Stimulated activated CD4-positive, alpha-beta T cell treated with anti-CD3 and anti-CD28 coated beads, TNF-alpha, amount 100 ng/mL, for 4 hours (primary cell): ENCODE results near the gene FAM227A.
A peak's percentile ranks its signal among the peaks of the same experiment; 100 is the strongest.
"Not testable (repeated sequence)": the region's sequence is repeated elsewhere in the genome, so short reads cannot be mapped to it uniquely, and the experiment has no call there.

Source experiments
- DNase-seq, 3 experiments: peaks; one replicate each; pipeline ENCODE4 v3.0.0-alpha.2; 2020; ENCODE audit warnings: low read depth in 3 of 3

FAM227A gene

DNA sequence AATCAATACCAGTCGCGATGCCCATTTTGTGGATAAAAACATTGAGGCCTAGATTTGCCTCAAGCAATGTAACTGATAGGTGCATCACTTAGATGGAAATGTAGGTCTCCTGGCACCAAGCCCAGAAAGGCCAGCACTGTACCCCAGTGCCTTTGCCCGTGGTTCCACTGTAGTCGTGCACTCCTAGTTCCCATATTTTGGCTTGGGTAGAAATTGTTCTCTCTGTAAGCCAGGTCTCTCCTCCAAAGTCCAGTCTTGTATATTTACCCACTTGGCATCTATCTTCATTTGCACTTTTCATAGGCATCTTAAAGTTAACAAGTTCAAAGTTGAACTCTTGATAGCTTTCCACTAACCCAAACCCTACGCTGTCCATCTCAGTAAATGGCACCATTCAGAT is 44.6 kb downstream of the FAM227A start:
- DNase-seq: no peak

DNA sequence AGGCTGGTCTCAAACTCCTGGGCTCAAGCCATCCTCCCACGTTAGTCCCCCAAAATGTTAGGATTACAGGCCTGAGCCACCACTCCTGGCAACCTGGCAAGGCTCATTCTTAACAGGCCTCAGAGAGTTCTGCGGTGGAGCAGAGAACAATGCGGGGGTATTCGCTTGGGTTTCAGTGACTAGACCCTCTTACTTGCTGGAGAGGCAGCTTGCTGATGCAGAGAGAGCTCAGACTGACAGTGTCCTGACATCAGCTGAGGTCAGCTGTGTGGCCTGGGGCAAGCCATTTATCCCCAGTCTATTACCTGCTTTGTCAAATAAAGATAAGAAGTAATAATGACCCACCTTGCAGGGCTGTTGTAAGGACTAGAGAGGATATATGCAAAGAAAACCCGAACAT is 46.0 kb downstream of the FAM227A start:
- DNase-seq: no peak

DNA sequence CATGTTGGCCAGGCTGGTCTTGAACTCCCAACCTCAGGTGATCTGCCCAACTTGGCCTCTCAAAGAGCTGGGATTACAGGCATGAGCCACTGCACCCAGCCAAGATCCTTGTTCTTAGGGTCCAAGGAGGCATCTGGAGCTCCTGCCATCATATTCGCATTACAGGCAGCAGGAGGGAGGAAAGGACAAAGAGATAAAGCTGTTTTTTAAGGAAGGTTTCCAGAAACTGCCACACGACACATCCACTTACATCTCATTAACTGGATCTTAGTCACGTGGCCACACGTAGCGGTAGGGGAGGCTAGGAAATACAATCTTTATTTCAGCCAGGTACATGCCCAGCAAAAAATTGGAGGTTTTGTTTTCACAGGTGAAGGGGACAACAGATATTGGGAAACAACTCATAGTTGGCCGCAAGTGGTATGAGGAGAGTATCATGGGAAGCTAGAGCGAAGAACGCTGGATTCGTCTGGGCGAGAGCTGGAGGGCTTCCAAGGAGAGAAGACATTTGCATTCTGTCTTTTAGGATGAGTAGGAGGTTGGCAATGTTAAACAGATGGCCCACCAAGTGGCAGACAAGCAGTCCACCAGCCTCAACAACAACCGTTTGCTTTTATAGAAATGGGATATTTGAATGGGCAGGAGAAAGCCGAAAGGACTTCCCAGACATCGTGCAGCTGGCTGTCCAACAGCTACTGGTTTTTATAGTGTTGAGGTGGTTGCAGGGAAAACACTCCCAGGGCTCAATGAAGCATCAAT is 47.0 kb downstream of the FAM227A start:
- no peak for DNase-seq

DNA sequence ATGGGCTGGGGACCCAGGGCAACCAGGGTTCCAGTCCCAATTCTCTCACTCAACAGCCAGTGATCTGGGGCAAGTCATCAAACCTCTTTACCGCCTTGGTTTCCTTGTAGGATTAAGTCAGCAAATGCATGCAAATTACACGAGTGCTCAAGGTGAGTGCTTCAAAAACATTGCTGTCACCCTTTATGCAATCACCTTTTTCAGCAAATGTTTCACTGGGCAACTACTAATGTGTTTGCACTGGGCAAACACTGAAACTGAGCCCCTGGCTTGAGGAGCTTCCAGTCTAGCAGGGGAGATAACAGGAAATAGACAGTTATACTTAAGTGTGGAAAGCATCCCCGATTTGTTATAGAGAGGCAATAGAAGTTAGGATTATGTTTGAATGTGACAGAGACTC is 48.5 kb downstream of the FAM227A start:
- DNase-seq: no peak

DNA sequence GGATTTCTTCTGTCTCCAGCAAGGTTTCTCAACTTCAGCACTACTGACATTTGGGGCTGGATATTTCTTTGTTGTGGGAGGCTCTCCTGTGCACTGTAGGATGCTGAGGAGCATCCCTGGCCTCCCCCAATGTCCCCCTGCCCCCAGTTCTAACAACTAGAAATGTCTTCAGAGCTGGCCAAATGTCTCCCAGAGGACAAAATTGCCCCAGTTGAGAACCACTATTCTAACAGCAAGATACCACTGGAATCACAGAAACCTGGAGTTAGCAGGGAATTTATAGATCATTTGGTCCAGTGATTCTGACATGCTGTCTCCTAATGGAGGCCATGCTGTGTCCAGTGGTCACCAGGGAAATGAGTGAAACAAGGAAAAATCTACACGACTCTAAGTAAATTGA is 54.0 kb downstream of the FAM227A start:
- DNase-seq: no peak

DNA sequence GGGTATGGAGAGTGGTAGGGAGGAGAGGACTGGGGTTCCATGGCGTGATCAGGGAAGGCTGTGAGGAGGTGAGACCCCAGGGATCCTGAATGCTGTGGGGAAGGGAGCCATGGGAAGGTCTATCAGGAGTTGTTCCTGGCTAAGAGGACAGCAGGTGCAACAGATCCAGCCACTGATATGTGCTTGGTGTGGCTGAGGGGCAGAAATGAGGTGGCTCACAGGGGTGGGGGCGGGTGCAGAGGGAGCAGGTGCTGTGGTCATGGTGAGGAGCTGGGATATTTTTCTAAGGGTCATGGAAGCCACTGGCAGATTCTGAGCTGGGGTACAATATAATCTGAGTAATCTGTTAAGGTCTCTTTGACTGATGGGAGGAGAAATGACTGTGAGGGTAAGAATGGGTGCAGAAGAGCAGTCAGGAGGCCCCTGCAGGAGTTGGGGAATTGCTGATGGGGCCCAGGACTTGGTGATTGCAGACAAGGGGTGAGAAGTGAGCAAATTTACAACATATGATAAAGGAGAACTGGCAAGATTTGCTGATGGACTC is 54.9 kb downstream of the FAM227A start:
- DNase-seq: no peak

DNA sequence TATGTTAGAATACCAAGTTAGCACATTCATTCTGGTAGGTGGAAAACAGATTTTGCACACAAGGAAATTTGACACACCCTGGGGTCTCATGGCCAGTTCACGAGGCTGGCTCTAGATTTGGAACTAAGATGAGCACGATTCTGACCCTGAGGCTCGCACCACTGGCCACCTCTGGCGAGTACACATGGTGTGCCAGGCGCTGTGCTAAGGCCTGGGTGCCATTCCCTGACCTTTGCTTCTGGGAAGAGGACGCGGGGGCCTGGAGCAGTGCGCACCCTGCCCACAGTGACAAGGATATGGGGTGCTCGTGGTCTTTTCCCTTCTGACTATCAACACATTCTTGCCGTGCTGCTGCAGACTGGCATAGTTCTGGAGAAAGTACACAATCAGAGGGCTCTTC is 56.7 kb downstream of the FAM227A start:
- DNase-seq: no peak

DNA sequence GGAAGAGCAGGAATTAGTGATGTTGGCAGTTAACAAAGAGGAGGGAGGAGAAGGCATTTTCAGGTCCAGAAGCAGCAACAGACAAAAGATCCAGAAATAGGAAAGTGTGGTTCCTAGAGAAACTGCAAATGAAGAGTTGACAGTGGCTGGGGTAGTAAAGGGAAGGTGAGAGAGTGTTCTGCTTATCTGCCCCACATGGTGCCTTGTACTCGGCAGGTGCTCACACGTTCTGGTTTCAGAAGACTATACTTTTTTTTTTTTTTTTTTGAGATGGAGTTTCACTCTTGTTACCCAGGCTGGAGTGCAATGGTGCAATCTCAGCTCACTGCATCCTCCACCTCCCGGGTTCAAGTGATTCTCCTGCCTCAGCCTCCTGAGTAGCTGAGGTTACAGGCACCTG is 73.3 kb downstream of the FAM227A start:
- not testable (repeated sequence) for DNase-seq

DNA sequence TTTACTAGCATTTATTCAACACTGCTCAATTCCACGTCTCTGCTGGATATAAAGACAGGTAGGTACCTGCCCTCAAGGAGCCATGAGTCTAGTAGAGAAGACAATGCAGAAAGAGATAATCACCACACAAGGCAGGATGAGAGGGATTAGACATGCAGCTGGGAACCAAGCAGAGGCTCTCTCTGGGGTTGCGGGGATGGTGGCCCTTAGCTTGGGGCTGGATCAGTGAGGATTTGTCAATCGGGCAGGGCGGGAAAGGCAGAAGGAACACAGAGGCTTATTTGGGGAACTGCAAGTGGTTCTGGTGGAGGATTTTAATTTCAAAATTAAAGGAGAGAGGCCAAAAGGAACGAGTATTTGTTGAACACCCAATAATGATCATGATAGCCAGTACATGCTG is 77.7 kb downstream of the FAM227A start:
- DNase-seq: no peak

DNA sequence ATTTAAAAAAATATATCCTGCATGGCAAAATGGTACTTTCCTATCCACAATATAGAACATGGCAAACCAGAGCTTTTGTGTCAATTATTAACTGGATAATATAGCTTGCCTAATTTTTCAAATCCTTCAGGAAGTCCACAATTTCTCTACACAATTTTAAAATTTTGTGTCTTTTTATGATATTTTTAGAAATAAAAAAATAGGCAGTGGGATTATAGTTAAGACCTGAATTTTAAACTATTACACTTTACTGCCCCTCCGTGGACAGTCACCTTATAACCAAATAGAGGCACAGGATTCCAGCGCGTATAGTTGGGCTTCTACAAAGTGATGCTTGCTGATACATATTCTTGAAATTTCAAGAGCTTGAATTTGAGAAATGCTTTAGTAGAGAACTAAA is 84.1 kb downstream of the FAM227A start:
- peak in 1 of 3 experiments; percentile 4 for DNase-seq

DNA sequence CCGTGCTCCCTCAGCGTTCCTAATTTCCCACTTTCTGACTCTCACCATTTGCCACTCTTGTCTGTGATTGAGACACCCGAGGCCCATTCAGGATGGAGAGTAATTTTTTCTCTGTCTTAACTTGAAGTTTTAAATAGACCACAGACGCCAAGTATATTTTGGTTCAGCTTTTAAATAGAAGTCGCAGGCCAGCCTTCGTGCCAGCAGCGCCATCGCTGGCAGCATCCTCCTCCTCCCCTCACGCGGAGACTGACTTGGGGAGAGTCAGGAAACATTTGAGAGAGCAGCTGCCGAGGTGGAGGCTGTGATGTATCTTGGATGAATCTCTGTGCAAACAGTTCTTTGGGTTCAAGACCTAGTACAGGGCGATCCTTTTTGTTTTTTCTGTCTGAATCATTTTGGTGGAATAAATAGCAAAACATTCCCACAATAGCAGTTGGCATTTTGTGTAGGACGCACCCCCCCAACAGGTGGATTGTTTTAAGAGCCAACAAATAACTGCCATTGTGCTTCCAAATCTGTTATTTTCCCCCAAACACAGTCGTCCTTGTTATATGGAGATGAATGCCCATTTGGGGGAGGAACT is 85.3 kb downstream of the FAM227A start:
- DNase-seq: peak in 2 of 3 experiments; percentile 1 to 10

DNA sequence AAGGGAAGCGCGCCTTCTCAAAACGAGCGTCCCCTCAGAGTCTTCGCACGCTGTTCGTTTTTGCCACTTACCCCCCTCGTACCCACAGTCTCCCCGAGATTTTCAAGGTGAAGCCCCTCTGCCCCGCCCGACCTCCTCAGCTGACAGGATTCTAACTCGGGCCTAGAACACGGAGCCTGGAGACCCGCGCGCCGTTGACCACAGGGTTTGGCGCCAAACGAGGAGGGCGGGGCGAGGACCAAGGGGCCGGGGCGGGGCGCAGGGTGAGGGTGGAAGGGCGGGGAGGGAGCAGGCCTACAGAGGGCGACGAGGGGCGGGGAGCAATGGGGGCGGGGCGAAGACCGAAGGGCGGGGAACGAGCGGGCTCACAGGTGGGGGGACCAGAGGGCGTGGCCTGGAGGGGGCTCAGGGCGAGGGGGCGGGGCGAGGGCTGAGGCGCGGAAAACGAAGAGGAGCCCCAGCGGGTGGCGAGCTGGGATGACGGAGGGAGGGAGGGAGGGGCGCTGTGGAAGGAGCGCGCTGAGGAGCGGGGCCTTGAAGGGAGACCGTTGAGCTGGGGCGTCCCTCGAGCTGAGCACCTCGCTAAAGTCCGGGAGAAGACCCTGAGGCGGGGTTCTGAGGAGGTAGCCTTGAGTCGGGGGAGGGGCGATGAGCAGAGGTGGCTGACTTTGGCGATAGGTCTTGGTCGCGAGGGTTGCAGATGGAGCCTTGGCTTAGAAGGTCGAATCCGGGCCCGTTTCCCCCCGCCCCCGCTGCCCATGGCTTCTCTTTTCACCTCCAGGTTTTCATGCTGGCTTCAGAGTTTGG is 86.0 kb downstream of the FAM227A start, which contains the start of gene DMC1:
Gene DMC1, minus strand, starts transcription at position 212 of the 807 bp plus-strand sequence. CDS start 1,927 bp downstream, outside the sequence.
- peak; percentile 95 to 99 (median 95) for DNase-seq

DNA sequence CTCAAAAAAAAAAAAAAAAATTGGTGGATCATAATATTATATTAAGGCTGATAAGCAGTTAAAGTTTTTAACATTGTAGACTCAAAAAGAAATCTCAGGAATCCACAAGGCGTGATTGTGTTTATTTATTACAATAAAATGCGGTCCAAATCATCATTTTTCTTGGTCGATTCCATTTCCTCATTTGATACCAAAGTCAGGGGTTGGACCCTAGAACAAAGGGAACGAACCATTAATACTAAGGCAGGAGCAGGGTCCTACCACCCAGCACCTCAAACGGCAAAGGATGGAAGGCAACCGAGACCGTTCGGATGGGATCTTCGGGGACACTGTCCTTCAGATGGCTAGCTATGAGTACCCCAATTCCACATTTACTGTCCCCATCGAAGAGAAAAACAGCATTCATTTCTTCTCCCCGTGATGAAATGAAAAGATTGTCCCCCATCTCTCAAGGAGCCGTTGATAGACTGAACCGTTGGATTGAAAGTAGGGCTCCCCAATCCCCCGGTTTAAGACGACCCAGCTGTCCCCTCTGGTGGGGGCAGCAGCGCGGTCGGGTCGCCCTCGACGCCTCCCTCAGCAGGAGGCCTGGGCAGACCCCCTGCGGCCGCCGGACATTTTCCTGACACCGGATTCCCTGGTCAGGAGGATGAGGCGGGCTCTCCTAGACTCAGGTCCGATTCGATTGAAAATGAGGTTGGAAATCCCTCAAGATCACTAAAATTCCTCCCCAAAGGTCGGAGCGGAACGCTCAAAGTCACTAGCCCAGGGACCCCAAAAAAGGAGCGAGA is 86.8 kb downstream of the FAM227A start:
- DNase-seq: peak in 1 of 3 experiments; percentile 0

DNA sequence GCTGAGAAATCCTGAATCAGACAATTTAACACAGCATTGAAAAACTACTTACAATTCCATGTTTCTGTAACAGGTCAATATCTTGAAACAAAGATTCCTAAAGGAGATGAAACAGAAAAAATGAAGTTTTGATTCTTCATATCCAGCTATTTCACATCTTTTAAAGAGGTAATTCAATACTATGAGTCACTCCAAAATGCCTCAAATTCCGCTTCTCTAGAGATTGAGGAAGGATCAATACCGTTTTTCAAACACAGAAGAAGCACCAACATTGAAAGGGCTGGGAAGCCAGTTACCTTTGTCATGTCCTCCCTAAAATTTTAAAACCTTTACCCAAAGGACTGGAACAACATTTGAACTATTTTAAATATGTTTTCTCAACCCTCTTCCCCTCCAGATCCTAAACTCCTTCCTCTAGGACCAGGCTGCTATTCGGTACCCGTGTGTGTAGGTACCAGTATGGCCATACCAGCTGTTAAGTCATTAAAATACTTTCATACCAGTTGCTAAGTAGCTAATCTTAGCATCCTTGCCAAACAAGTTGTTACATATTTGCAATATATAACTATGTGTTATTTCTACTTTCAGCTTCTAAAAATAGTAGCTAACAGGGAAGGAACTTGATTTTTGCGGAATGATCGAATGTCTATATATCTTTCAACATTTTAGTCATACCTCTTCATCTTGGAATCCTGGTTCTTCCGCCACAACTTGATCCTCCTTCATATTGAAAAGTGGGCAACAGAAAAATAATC is 88.5 kb downstream of the FAM227A start:
- no peak for DNase-seq

DNA sequence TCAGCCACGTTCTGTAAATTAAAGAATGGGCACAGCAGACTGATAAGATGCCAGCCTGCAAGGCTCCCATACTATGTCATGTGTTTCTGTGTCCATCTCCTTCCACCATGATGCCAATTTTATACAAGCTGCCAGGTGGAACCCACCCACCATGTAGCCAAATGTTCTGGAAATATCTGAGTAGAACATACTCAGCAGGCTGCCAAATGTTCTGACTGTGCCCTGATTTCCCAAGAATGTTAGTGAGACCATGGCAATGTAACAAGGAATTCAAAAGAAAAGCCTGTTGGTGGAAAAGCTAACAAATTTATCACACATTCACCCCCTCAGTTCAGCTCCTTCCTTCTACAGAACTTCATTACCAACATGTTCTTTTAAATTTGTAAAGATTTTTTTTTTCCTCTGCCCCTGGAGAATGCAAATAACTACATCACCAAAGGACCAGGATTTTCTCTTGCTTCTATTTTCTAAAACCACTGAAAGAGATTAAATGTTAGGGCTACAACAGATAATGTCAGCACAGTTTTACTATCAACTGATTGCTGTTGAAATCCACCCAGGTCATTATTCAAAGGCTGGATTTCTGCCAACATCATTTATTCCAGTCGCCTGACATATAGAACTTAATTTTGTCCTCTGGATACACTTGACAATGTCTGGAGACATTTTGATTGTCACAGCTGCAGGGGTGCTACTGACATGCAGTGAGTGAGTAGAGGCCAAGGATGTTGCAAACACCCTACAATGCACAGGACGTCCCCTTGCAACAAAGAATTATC is 89.3 kb downstream of the FAM227A start:
- DNase-seq: no peak

DNA sequence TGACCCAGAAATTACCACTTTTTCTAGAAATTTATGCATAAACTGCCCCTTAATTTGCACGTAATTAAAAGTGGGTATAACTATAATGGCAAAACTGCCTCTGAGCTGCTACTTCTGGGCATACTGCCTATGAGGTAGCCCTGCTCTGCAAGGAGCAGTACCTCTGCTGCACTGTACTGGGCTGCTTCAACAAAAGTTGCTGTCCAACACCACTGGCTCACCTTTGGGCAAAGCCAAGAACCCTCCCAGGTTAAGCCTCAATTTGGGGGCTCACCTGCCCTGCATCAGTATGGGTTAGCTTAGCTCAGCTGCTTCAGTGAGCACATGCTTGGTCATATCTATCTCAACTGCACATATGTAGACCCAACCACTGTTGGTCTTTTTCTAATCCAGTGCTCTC is 90.8 kb downstream of the FAM227A start:
- no peak for DNase-seq

DNA sequence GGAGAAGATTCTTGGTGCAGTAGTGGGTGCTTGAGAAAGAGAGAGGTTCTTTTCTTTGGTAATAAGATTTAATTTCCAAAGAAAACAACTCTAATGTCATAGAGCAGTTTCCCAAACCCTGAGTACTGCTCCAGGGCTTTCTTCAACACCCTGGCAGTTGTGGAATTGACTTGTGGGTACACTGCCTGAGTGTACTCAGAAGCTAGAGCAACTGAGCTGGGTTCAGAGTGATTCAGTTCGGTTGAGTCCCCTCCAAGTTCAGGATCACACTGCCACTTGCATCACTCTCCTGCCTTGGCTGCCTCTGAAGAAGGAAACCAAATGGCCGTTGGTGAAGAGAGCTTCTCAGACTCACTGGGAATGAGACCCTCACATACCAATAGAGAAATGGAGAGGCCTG is 91.5 kb downstream of the FAM227A start:
- no peak for DNase-seq

DNA sequence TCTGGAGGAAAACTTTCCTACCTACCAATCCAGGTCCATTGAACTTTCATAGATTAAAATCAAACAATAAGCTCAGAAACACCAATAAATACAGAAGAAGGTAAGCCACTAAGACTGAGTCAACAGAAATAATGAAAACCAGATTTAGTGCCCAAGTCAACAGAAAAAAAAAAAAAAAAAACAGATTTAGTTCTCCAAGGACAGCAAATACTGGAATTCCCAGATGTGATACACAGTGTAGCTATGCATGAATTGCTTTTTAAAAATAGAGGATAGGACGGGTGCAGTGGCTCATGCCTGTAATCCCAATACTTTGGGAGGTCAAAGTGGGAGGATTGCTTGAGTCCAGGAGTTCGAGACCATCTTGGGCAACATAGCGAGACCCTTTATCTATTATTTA is 101.9 kb downstream of the FAM227A start:
- DNase-seq: no peak

DNA sequence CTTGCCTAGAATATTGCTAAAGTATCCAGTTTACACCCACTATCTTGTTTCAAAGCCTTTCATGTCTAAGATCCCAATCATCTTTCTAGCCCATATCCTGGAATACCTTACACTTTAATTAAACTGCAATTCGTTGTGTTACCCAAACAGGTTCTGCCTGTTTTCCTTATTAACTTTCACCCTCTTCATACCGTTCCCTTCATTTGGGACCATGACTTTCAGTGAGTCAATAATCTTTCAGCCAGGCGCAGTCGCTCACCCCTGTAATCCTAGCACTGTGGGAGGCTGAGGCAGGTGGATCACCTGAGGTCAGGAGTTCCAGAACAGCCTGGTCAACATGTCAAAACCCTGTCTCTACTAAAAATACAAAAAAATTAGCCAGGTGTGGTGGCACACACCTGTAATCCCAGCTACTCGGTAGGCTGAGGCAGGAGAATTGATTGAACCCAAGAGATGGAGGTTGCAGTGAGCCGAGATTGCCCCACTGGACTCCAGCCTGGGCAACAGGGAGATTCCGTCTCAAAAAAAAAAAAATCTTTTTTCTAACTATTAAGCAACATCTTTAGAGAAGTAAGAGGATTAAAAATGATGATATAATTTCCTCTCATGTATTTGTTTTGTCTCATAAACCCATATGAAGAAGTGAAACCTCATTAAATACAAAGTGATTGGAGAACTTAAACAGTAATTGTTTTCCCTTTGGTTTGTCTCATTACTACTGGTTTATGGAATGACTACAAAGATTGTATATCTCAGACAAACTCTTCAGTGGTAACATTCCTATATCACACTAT is 106.9 kb downstream of the FAM227A start:
- DNase-seq: no peak
